Smooth muscle cell (in vitro differentiated cells): ENCODE results near the gene ZNF574. TPM values are rescaled to one million over a fixed set of nuclear protein-coding genes. Genes with fewer than 3 reads are reported as not detected.

Source experiments
- DNase-seq: peaks from one replicate; lab custom pipeline; 2025; ENCODE audit not compliant: unreplicated experiment; lab: John Stamatoyannopoulos, UW
- H2AFZ ChIP-seq: fragments of 200-600 bp; sonication (generic); 2 replicates; pipeline ENCODE4 v1.6.0; 2016; ENCODE audit warnings: antibody characterized with exemption, low read depth, mild to moderate bottlenecking
- H3F3A ChIP-seq: fragments of 200-600 bp; sonication (generic); 2 replicates; pipeline ENCODE4 v1.6.0; 2017; ENCODE audit warnings: antibody characterized with exemption, low read depth
- H3K27ac ChIP-seq: fragments of 200-600 bp; sonication (generic); 2 replicates; pipeline ENCODE4 v1.5.1; 2016; ENCODE audit warnings: low read depth, mild to moderate bottlenecking
- H3K27me3 ChIP-seq: fragments of 200-600 bp; sonication (generic); 2 replicates; pipeline ENCODE4 v1.6.1; 2016; ENCODE audit warnings: low read depth, mild to moderate bottlenecking
- H3K36me3 ChIP-seq: fragments of 200-600 bp; sonication (generic); 2 replicates; pipeline ENCODE4 v1.5.1; 2016; ENCODE audit warnings: low read depth
- H3K4me1 ChIP-seq: fragments of 200-600 bp; sonication (generic); 2 replicates; pipeline ENCODE4 v1.5.1; 2016; ENCODE audit warnings: low read depth
- H3K4me2 ChIP-seq: fragments of 200-600 bp; sonication (generic); 2 replicates; pipeline ENCODE4 v1.6.0; 2016; ENCODE audit warnings: mild to moderate bottlenecking
- H3K4me3 ChIP-seq: fragments of 200-600 bp; sonication (generic); 2 replicates; pipeline ENCODE4 v1.5.1; 2016; ENCODE audit warnings: mild to moderate bottlenecking
- H3K79me2 ChIP-seq: fragments of 200-600 bp; sonication (generic); 2 replicates; pipeline ENCODE4 v1.6.0; 2016; ENCODE audit warnings: low read depth, mild to moderate bottlenecking
- H3K9ac ChIP-seq: fragments of 200-600 bp; sonication (generic); 2 replicates; pipeline ENCODE4 v1.6.0; 2016; ENCODE audit warnings: low read depth
- H3K9me3 ChIP-seq: fragments of 200-600 bp; sonication (generic); replicated peaks from 2 replicates; pipeline ENCODE4 v1.5.1; 2016; ENCODE audit warnings: low read depth
- H4K20me1 ChIP-seq: fragments of 200-600 bp; sonication (generic); 2 replicates; pipeline ENCODE4 v1.6.0; 2016; ENCODE audit warnings: low read depth
- WGBS: methylation state at CpG from one replicate; pipeline ENCODE4 v1.1.7; 2016; ENCODE audit warnings: low lambda C conversion rate; 5-methylcytosine and 5-hydroxymethylcytosine counted together
- polyA plus RNA-seq: library from polyadenylated mRNA; unstranded; fragments of >200 nt; fragmentation: Nextera tagmentation; extraction: Ambion mirVana; gene quantifications from 2 replicates; pipeline ENCODE4 v1.2.1, GENCODE V29; 2016
- total RNA-seq: library from RNA; depleted of rRNA; stranded (reverse); fragments of >200 nt; gene quantifications from 2 replicates; pipeline ENCODE4 v1.2.3, GENCODE V29; 2014
- TF ChIP-seq, protein P1 (sequence below): fragments of 200-600 bp; sonication (generic); IDR thresholded peaks from 2 replicates; pipeline ENCODE4 v1.5.1; 2017; ENCODE audit warnings: borderline replicate concordance, mild to moderate bottlenecking, antibody characterized with exemption; ENCODE audit not compliant: insufficient read depth, poor library complexity, severe bottlenecking

The ZNF574 gene
- total and polyA plus RNA-seq, 2 experiments from 2014 or later, result 8.9 to 20.5 TPM

DNA sequence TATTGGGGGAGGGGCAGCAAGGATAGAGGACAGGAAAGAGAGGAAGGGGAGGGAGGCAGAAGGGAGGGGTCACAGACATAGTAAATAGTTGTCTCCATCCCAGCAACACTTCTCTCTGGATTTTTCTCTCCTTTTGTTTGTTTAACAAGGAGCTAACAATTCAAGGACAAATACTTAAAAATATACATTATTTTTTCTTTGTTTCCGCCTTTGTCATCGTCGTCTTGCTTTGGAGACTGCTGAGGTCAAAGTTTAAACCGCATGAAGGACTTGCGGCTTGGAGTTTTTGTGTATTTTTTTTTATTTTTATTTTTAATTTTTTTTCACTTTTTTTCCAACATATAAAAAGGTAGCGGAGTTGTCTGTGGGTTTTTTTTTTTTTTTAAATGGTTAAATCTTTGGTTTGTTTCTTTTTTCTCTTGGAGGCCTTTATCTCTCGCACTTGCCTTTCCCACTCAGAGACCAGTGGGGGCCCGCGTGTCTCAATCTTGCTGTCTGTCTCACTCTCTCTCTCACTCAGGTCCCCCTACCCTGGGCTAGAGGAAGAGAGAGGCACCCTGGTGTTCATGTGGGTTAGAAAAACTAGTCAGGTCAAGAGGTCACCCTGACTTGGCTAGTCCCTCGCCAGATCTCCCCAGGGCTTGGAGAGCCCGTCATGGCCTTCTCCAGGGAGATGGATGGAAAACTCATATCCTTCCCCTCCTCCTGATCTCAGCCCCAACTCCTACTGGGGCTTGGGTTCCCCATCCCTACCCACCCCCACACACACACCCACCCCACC is 11.0 kb downstream of the ZNF574 start:
- H3K36me3 ChIP-seq, result no peaks in the 10 kb centered on the region
- 87% methylated on average over 10 of the region's 11 CpGs for WGBS
- H3F3A ChIP-seq, result peaks cover 3% of the 10 kb centered on the region
- DNase-seq, result no peak
- H3K4me2 ChIP-seq, result no peak overlapping the region
- no peaks in the 10 kb centered on the region for H3K27me3 ChIP-seq
- TF ChIP-seq, protein P1, sequence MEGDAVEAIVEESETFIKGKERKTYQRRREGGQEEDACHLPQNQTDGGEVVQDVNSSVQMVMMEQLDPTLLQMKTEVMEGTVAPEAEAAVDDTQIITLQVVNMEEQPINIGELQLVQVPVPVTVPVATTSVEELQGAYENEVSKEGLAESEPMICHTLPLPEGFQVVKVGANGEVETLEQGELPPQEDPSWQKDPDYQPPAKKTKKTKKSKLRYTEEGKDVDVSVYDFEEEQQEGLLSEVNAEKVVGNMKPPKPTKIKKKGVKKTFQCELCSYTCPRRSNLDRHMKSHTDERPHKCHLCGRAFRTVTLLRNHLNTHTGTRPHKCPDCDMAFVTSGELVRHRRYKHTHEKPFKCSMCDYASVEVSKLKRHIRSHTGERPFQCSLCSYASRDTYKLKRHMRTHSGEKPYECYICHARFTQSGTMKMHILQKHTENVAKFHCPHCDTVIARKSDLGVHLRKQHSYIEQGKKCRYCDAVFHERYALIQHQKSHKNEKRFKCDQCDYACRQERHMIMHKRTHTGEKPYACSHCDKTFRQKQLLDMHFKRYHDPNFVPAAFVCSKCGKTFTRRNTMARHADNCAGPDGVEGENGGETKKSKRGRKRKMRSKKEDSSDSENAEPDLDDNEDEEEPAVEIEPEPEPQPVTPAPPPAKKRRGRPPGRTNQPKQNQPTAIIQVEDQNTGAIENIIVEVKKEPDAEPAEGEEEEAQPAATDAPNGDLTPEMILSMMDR, result no peak
- H4K20me1 ChIP-seq, result peaks cover under 1% of the 10 kb centered on the region
- H3K27ac ChIP-seq, result no peak overlapping the region
- H2AFZ ChIP-seq, result no peak overlapping the region
- no peaks in the 10 kb centered on the region for H3K9me3 ChIP-seq
- H3K79me2 ChIP-seq, result peaks cover 16% of the 10 kb centered on the region
- no peak overlapping the region for H3K4me3 ChIP-seq
- no peak overlapping the region for H3K9ac ChIP-seq
- H3K4me1 ChIP-seq, result peaks cover 6% of the 10 kb centered on the region

DNA sequence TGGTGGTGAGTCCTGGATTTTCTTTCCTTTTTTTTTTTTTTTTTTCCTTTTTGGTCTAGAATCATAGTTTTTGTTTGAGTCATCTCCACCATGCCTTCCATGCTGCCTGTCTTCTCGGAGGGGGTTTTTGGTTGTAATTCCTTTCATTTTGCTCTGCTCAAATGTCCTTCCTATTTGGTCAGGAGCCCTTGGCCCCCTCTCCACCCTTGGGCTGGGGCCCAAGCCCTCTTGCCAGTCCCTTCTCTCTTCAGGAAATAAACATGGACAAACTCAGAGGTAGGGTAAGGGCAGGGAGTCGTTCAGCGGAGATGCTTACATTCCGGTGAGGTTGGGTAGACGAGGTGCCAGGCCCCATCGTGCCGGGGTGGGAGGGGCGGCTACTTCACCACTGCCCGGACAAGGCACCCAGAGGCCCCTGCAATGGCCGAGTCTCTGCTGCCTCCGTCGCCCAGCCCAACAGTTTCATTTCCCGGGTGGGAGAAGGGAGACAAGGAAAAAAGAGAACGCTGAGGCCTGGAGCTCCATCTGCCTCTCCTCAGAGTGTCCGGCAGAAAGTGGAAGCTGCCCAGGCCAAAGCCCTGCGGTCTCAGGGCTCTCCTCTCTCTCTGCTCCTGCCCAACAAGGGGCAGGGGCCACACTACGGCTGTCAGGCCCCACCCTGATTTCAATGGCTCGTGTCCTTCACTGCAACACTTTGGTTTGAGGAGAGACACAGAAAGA is 12.7 kb downstream of the ZNF574 start:
- Histone ChIP-seq H3K27me3 (no peaks in the 10 kb centered on the region), H3K4me3 (no peak overlapping the region), H3K9me3 (no peaks in the 10 kb centered on the region), H3K79me2 (no peaks in the 10 kb centered on the region), H3K27ac (peak overlapping the region; percentile 80), H3F3A (peaks cover 3% of the 10 kb centered on the region), H3K4me2 (peak overlapping the region; percentile 80), H3K4me1 (peaks cover 6% of the 10 kb centered on the region), H2AFZ (peak overlapping the region; percentile 15), H4K20me1 (no peaks in the 10 kb centered on the region), H3K9ac (peak overlapping the region; percentile 48), H3K36me3 (no peaks in the 10 kb centered on the region)
- TF ChIP-seq, protein P1, result no peak
- no peak for DNase-seq
- 63% methylated on average over 18 of the region's 18 CpGs for WGBS

DNA sequence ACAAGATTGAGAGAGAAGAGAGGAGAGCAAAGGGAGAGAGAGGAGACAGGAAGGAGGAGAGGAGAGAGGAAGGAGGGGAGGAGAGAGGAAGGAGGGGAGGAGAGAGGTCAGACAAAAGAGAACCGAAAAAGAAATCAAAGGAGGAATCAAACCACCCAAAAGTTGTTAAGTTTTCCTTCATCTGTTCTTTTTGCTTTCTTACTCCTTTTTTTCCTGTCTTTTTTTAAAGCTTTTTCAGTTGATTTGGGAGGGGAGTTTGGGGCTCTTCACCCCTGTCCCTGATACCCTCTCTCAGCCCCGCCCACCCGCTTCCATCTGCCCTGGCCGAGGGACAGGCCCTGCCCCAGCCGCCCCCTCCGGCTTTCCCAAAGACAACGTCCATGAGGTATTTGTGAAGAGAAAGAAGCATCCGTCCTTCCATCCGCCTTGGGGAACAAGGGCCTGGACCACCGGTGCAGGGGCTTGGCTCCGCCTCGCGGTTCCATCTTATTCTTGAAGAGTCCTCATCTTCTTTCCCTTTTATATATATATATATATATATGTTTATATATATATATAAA is 13.3 kb downstream of the ZNF574 start:
- no peak overlapping the region for H3K9ac ChIP-seq
- H3K4me2 ChIP-seq, result peak overlapping the region; percentile 80
- H3F3A ChIP-seq, result peaks cover 3% of the 10 kb centered on the region
- H3K27ac ChIP-seq, result peak overlapping the region; percentile 80
- no peak for DNase-seq
- WGBS, result 79% methylated on average over 13 of the region's 13 CpGs
- H3K27me3 ChIP-seq, result no peaks in the 10 kb centered on the region
- no peaks in the 10 kb centered on the region for H3K36me3 ChIP-seq
- H3K9me3 ChIP-seq, result no peaks in the 10 kb centered on the region
- no peaks in the 10 kb centered on the region for H3K79me2 ChIP-seq
- TF ChIP-seq, protein P1, result no peak
- H4K20me1 ChIP-seq, result no peaks in the 10 kb centered on the region
- no peak overlapping the region for H3K4me3 ChIP-seq
- H3K4me1 ChIP-seq, result peaks cover 6% of the 10 kb centered on the region
- peak overlapping the region; percentile 15 for H2AFZ ChIP-seq
